CD4-positive, alpha-beta T cell treated with Interleukin-1 beta for 1 hour (primary cell): ENCODE data around the gene DNAJC21.
A peak's percentile ranks its signal among the peaks of the same experiment; 100 is the strongest.

Experiments used
- DNase-seq, 2 donors: peaks; one replicate each; pipeline ENCODE4 v3.0.0-alpha.2; 2020 to 2022

The DNAJC21 gene

DNA sequence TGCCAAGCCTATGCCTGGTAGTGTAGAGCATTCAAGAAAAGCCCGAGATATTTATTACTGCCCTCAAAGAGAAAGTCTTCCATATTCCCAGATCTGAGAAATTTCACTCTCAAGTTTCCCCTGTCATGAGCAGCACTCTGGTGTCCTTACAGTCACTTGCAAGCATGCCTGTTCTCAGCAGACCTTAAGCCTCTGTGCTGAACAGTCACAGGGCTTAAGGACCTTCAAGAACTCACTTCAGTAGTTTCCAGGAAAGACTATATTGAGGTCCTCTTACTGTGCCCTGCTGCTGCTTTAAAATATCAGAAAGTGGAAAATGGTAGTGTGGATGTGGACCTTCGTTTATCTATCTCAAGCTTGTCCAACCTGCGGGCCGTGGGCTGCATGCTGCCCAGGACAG, 53.5 kb downstream of the DNAJC21 start:
- DNase-seq: no peak

GRCh38 chr5:34986965-34987364, 57.6 kb downstream of the DNAJC21 start:
- no peak for DNase-seq

- no peak for DNase-seq
Observed at GRCh38 chr5:34991486-34992238, 62.3 kb downstream of the DNAJC21 start.

DNA sequence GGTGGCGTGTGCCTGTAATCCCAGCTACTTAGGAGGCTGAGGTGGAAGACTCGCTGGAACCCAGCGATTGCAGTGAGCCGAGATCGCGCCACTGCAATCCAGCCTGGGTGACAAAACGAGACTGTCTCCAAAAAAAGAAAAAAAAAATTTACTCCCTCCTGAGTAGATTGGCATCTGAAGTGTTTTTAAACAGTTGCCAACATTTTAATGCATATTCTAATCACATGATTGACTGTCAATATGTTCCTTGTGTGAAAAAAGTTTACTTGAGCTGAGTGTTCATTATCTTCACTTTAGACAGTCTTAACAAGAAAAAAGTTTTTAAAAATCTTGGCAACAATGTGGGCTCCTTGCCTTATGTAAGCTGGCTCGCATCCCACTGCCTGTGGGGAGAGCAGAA, 64.6 kb downstream of the DNAJC21 start:
- DNase-seq: no peak

DNA sequence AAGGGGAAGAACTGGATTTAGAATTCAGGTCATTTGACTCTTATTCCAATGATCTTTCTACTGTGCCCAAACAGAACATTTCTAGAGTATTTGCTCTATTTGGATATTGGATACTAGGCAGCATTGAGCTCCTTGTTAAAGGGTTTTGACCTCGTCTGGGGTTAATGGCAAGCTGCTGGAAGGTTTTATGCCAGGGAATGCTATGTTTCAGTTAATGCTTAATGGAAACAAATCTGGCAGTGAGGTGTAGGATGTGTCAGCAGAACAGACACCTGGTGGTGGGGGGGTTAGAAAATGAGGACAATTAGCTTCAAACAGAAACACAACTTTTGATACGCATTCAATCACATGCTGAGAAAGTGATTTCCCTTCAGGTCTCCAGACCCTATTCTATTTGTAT, 66.9 kb downstream of the DNAJC21 start:
- DNase-seq: no peak

DNA sequence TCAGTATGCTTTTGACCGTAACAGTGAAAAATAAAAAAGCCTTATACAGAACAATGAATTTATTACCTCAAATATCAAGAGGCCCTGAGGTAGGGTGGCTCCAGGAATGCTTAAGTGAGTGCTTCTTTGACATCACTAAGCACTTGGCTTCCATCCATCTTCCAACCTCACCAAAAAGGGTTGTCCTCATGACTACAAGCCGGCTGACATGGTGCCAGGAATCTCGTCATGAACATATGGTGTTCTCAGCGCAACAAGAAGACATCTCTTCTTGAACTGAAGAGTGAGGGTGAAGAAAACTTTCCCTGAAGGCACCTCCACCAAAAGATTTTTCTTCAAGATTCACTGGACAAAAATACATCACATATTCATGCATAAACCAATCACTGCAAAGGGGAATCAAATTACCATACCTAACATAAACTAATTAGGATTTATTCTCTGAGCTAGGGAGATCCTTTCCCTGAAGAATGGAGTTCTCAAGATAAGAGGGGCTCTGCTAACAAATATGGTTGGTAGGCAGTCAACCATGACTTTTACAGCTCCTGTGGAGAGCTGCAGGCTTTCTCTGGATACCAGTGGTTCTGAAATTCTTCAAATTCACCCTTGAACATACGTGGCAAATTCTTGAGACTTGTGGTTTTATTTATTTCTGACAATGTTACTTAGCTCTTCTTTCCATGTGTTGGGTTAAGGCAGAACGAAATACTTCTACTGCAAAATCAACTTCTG, 68.9 kb downstream of the DNAJC21 start:
- no peak for DNase-seq

- no peak for DNase-seq
Observed at GRCh38 chr5:35001842-35002241, 72.5 kb downstream of the DNAJC21 start.

GRCh38 chr5:35002459-35002858, 73.1 kb downstream of the DNAJC21 start:
- no peak for DNase-seq

DNA sequence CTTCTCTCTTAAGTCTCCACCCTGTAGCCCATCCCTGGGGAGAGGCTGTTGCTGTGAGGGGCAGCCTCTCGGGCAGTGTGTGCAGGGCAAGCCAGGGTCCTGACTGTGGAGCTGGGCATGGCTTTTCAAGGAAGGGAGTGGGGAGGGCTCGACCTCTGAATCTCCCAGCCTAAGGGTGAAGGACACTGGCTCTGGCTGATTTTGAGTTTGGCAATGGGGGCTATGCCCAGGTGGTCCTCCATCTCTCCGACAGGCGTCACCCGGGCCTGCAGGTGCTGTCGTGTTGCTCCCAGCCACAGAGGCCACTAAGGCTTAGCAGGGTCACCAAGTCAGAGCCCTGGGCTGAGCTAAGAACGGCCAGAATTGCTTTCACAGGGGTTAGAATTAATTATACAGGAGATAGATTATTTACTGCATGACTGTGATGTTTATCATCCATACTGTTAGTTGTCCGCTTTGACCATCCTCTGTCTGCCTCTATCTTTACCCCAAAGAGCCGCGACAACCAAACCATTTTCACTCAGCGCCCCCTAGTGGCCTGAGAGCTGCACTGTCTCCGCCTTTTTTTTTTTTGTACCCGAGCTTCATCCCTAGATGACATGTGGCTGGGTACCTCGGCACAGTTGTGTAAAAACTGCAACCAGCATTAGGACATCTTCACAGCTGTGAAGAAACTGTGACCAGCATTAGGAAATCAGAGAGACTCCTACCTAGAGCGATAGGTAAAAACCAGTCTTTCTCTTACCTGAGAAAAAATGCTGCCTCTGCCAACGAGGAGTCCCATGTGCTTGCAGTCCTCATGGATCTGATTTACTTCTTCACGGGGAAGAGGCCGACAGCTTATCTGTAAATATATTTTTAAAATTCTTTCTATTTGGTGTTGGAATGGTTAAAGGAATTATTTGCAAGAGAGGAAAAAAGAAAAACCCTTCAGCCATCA, 73.9 kb downstream of the DNAJC21 start:
- peak; percentile 2 to 32 for DNase-seq

DNA sequence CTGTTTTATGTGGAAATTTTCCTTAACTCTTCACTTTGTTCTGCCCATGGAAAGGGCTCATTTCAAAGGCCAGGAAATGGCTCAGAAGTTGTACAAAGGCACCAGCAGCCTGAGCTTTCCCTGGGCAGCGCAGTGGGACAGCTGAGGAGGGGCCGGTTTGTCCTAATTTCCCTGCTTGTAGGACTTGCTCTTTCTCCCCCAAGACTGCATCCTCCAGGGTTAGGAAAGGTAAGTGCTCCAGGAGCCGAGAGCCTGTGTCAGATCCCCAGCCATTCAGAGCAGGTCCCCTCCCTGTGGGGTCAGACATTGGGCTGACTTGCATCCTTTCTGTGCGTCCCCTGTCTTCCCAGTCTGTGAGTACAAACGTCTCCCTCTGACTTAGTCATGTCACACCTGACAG, 74.8 kb downstream of the DNAJC21 start:
- DNase-seq: no peak

DNA sequence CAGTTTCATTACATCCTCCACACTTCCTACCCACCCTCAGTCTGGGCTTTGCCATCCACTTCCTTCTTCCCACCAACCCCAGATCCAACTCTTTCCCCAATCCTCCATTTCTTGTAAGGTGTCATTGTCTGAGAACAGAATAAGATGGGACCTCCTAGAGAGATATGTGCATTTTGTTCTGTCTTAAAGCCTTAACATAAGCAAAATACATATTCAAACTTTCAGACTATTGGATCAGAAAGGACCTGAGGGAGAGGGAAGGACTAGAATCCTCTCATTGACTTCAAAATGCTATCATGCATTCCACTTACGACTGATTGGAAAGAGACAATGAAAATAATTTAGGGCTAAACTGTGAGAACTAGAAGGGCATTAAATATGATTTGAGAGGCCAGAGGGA, 75.4 kb downstream of the DNAJC21 start:
- no peak for DNase-seq
